Brain microvascular endothelial cell (primary cell): ENCODE results near the gene NOS2.
A peak's percentile ranks its signal among the peaks of the same experiment; 100 is the strongest.

Experiments used
- DNase-seq: peaks from one replicate; pipeline ENCODE4 v3.0.0-alpha.2; 2020
- H3K27ac ChIP-seq: fragments of 250-450 bp; sonication (Bioruptor Pico); 2 replicates; pipeline ENCODE4 v1.5.1; 2020; ENCODE audit warnings: mild to moderate bottlenecking, moderate library complexity
- H3K27me3 ChIP-seq: fragments of 250-450 bp; sonication (Bioruptor Pico); replicated peaks from 2 replicates; pipeline ENCODE4 v1.5.1; 2020; ENCODE audit warnings: mild to moderate bottlenecking
- H3K36me3 ChIP-seq: fragments of 250-450 bp; sonication (Bioruptor Pico); replicated peaks from 2 replicates; pipeline ENCODE4 v1.5.1; 2020; ENCODE audit warnings: mild to moderate bottlenecking
- H3K4me3 ChIP-seq: 2 replicates; pipeline ENCODE4 v1.5.1; 2011; ENCODE audit warnings: low read depth, mild to moderate bottlenecking, control low read depth, low read length, moderate library complexity
- CTCF ChIP-seq: IDR thresholded peaks from 2 replicates; pipeline ENCODE4 v1.5.1; 2011; ENCODE audit warnings: low read depth, mild to moderate bottlenecking, moderate library complexity, low read length, control low read depth, inconsistent platforms; ENCODE audit errors: missing control alignments
- in situ Hi-C: cut with HindIII; loops from 2 replicates; pipeline ENCODE4 v1.10.0; 2017; ENCODE audit warnings: low sequenced_read_pairs, low pct_ligation_motif_present

NOS2 gene

GRCh38 chr17:27818401-27819105 is 18.2 kb upstream of the NOS2 start:
- no peaks in the 10 kb centered on the region for H3K36me3 ChIP-seq
- TF ChIP-seq CTCF, result no peak
- H3K27me3 ChIP-seq, result no peaks in the 10 kb centered on the region
- H3K4me3 ChIP-seq, result no peak overlapping the region
- no peak overlapping the region for H3K27ac ChIP-seq
- no peak for DNase-seq
- in situ Hi-C loops, result no loop called here

- no peak overlapping the region for H3K27ac ChIP-seq
- DNase-seq, result peak; percentile 14
- H3K36me3 ChIP-seq, result no peaks in the 10 kb centered on the region
- H3K4me3 ChIP-seq, result no peak overlapping the region
- TF ChIP-seq CTCF, result no peak
- H3K27me3 ChIP-seq, result no peaks in the 10 kb centered on the region
- in situ Hi-C loops, result no loop called here
These were observed 17.4 kb upstream of the NOS2 start for GRCh38 chr17:27817731-27818130.

GRCh38 chr17:27816946-27817345 is 16.6 kb upstream of the NOS2 start:
- no peak for DNase-seq
- no peak overlapping the region for H3K4me3 ChIP-seq
- in situ Hi-C loops, result no loop called here
- no peak for TF ChIP-seq CTCF
- no peaks in the 10 kb centered on the region for H3K27me3 ChIP-seq
- no peaks in the 10 kb centered on the region for H3K36me3 ChIP-seq
- no peak overlapping the region for H3K27ac ChIP-seq

- Histone ChIP-seq H3K27ac (no peak overlapping the region), H3K4me3 (no peak overlapping the region), H3K36me3 (no peaks in the 10 kb centered on the region), H3K27me3 (no peaks in the 10 kb centered on the region)
- TF ChIP-seq CTCF, result no peak
- DNase-seq, result no peak
- in situ Hi-C loops, result no loop called here
These were observed 11.6 kb upstream of the NOS2 start for GRCh38 chr17:27811961-27812360.

GRCh38 chr17:27810902-27811557 is 10.7 kb upstream of the NOS2 start:
- no peak for TF ChIP-seq CTCF
- Histone ChIP-seq H3K27me3 (no peaks in the 10 kb centered on the region), H3K36me3 (no peaks in the 10 kb centered on the region), H3K4me3 (no peak overlapping the region), H3K27ac (no peak overlapping the region)
- DNase-seq, result no peak
- in situ Hi-C loops, result no loop called here
